Activated T-cell treated with anti-CD3 and anti-CD28 coated beads, Interleukin-2, amount 50 U/mL, for 24 hours (primary cell): Measurements from ENCODE around the gene DNASE1L3.

Experiments used
- DNase-seq: peaks from one replicate; pipeline ENCODE4 v3.0.0-alpha.2; 2020
- H3K27ac Mint-ChIP-seq: 2 replicates; pipeline ENCODE4 v1.8.0; 2020; ENCODE audit warnings: mild to moderate bottlenecking, mixed read lengths
- H3K27me3 Mint-ChIP-seq: 2 replicates; pipeline ENCODE4 v1.8.0; 2020; ENCODE audit warnings: mixed read lengths
- H3K36me3 Mint-ChIP-seq: 2 replicates; pipeline ENCODE4 v1.8.0; 2020; ENCODE audit warnings: low read depth, mixed read lengths
- H3K4me1 Mint-ChIP-seq: 2 replicates; pipeline ENCODE4 v1.8.0; 2020; ENCODE audit warnings: low read depth, mixed read lengths
- H3K4me3 Mint-ChIP-seq: 2 replicates; pipeline ENCODE4 v1.8.0; 2020; ENCODE audit warnings: mild to moderate bottlenecking, moderate library complexity, mixed read lengths
- H3K9me3 Mint-ChIP-seq: 2 replicates; pipeline ENCODE4 v1.8.0; 2020; ENCODE audit warnings: mixed read lengths

The DNASE1L3 gene

GRCh38 chr3:58183891-58184290, 26.9 kb downstream of the DNASE1L3 start:
- DNase-seq, result no peak
- Mint-ChIP-seq H3K4me3 (no peak overlapping the region), H3K27me3 (peaks cover under 1% of the 10 kb centered on the region), H3K4me1 (peaks cover 5% of the 10 kb centered on the region), H3K36me3 (no peaks in the 10 kb centered on the region), H3K27ac (no peak overlapping the region), H3K9me3 (no peaks in the 10 kb centered on the region)

- Mint-ChIP-seq H3K9me3 (no peaks in the 10 kb centered on the region), H3K4me3 (no peak overlapping the region), H3K27me3 (peaks cover 7% of the 10 kb centered on the region), H3K27ac (no peak overlapping the region), H3K4me1 (peaks cover 12% of the 10 kb centered on the region), H3K36me3 (no peaks in the 10 kb centered on the region)
- no peak for DNase-seq
Observed at GRCh38 chr3:58183221-58183620, 27.6 kb downstream of the DNASE1L3 start.

- Mint-ChIP-seq H3K4me3 (no peak overlapping the region), H3K27me3 (peaks cover 12% of the 10 kb centered on the region), H3K36me3 (no peaks in the 10 kb centered on the region), H3K27ac (no peak overlapping the region), H3K4me1 (peaks cover 16% of the 10 kb centered on the region), H3K9me3 (no peaks in the 10 kb centered on the region)
- no peak for DNase-seq
Observed at GRCh38 chr3:58180940-58181587, 29.7 kb downstream of the DNASE1L3 start.

GRCh38 chr3:58180099-58180880, 30.5 kb downstream of the DNASE1L3 start:
- H3K27me3 Mint-ChIP-seq, result peaks cover 20% of the 10 kb centered on the region
- H3K9me3 Mint-ChIP-seq, result no peaks in the 10 kb centered on the region
- H3K36me3 Mint-ChIP-seq, result no peaks in the 10 kb centered on the region
- no peak for DNase-seq
- no peak overlapping the region for H3K4me3 Mint-ChIP-seq
- no peak overlapping the region for H3K27ac Mint-ChIP-seq
- H3K4me1 Mint-ChIP-seq, result peaks cover 16% of the 10 kb centered on the region

- H3K27me3 Mint-ChIP-seq, result peaks cover 20% of the 10 kb centered on the region
- no peak overlapping the region for H3K27ac Mint-ChIP-seq
- no peaks in the 10 kb centered on the region for H3K9me3 Mint-ChIP-seq
- H3K36me3 Mint-ChIP-seq, result no peaks in the 10 kb centered on the region
- H3K4me3 Mint-ChIP-seq, result no peak overlapping the region
- no peak for DNase-seq
- H3K4me1 Mint-ChIP-seq, result peaks cover 16% of the 10 kb centered on the region
Observed at GRCh38 chr3:58179235-58180098, 31.3 kb downstream of the DNASE1L3 start.

- Mint-ChIP-seq H3K9me3 (no peaks in the 10 kb centered on the region), H3K4me1 (peaks cover 16% of the 10 kb centered on the region), H3K27me3 (peaks cover 20% of the 10 kb centered on the region), H3K4me3 (no peak overlapping the region), H3K27ac (no peak overlapping the region), H3K36me3 (no peaks in the 10 kb centered on the region)
- DNase-seq, result peak; percentile 36
Observed at GRCh38 chr3:58178528-58179234, 32.1 kb downstream of the DNASE1L3 start.

- Mint-ChIP-seq H3K4me3 (peak overlapping the region; percentile 65), H3K27me3 (peaks cover 20% of the 10 kb centered on the region), H3K27ac (no peak overlapping the region), H3K9me3 (no peaks in the 10 kb centered on the region), H3K36me3 (no peaks in the 10 kb centered on the region), H3K4me1 (peaks cover 16% of the 10 kb centered on the region)
- peak; percentile 94 for DNase-seq
Observed at GRCh38 chr3:58177747-58178527, 32.8 kb downstream of the DNASE1L3 start.

GRCh38 chr3:58176827-58177489, 33.8 kb downstream of the DNASE1L3 start:
- Mint-ChIP-seq H3K9me3 (no peaks in the 10 kb centered on the region), H3K27me3 (peaks cover 20% of the 10 kb centered on the region), H3K4me1 (peaks cover 16% of the 10 kb centered on the region), H3K4me3 (no peak overlapping the region), H3K27ac (no peak overlapping the region), H3K36me3 (no peaks in the 10 kb centered on the region)
- DNase-seq, result no peak

- no peak for DNase-seq
- Mint-ChIP-seq H3K4me3 (no peak overlapping the region), H3K27ac (no peak overlapping the region), H3K36me3 (no peaks in the 10 kb centered on the region), H3K4me1 (peaks cover 16% of the 10 kb centered on the region), H3K9me3 (no peaks in the 10 kb centered on the region), H3K27me3 (peaks cover 20% of the 10 kb centered on the region)
Observed at GRCh38 chr3:58176185-58176530, 34.6 kb downstream of the DNASE1L3 start.

GRCh38 chr3:58175437-58176184, 35.2 kb downstream of the DNASE1L3 start:
- no peak for DNase-seq
- Mint-ChIP-seq H3K4me1 (peaks cover 16% of the 10 kb centered on the region), H3K27me3 (peaks cover 20% of the 10 kb centered on the region), H3K27ac (no peak overlapping the region), H3K36me3 (no peaks in the 10 kb centered on the region), H3K9me3 (no peaks in the 10 kb centered on the region), H3K4me3 (no peak overlapping the region)

- peaks cover 2% of the 10 kb centered on the region for H3K36me3 Mint-ChIP-seq
- peaks cover 20% of the 10 kb centered on the region for H3K27me3 Mint-ChIP-seq
- no peaks in the 10 kb centered on the region for H3K9me3 Mint-ChIP-seq
- H3K4me3 Mint-ChIP-seq, result no peak overlapping the region
- H3K27ac Mint-ChIP-seq, result no peak overlapping the region
- DNase-seq, result no peak
- H3K4me1 Mint-ChIP-seq, result peaks cover 16% of the 10 kb centered on the region
Observed at GRCh38 chr3:58175187-58175436, 35.7 kb downstream of the DNASE1L3 start.

- peaks cover 14% of the 10 kb centered on the region for H3K4me1 Mint-ChIP-seq
- no peaks in the 10 kb centered on the region for H3K9me3 Mint-ChIP-seq
- no peak overlapping the region for H3K4me3 Mint-ChIP-seq
- H3K36me3 Mint-ChIP-seq, result peaks cover 8% of the 10 kb centered on the region
- no peak overlapping the region for H3K27ac Mint-ChIP-seq
- H3K27me3 Mint-ChIP-seq, result peaks cover 19% of the 10 kb centered on the region
- DNase-seq, result no peak
Observed at GRCh38 chr3:58173669-58174398, 36.9 kb downstream of the DNASE1L3 start.
